ENCODE data around the gene GMPR.

DNA sequence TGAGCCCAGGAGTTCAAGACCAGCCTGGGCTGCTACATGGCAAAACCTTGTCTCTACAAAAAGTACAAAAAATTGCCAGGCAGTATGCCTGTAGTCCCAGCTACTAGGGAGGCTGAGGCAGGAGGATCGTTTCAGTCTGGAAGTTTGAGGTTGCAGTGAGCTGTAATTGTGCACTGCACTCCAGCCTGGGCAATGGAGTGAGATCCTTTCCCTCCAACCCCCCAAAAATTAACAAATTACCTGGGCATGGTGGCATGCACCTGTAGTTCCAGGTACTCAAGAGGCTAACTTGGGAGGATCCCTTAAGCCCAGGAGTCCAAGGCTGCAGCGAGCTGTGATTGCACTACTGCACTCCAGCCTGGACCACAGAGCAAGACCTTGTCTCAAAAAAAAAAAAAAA, 29.4 kb upstream of the GMPR start:
- TF ChIP-seq, protein P1, sequence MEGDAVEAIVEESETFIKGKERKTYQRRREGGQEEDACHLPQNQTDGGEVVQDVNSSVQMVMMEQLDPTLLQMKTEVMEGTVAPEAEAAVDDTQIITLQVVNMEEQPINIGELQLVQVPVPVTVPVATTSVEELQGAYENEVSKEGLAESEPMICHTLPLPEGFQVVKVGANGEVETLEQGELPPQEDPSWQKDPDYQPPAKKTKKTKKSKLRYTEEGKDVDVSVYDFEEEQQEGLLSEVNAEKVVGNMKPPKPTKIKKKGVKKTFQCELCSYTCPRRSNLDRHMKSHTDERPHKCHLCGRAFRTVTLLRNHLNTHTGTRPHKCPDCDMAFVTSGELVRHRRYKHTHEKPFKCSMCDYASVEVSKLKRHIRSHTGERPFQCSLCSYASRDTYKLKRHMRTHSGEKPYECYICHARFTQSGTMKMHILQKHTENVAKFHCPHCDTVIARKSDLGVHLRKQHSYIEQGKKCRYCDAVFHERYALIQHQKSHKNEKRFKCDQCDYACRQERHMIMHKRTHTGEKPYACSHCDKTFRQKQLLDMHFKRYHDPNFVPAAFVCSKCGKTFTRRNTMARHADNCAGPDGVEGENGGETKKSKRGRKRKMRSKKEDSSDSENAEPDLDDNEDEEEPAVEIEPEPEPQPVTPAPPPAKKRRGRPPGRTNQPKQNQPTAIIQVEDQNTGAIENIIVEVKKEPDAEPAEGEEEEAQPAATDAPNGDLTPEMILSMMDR (IDR thresholded peaks at IDR 0.05), result no peak
- no peak for TF ChIP-seq POLR2A (IDR thresholded peaks at IDR 0.05)

All from esophagus squamous epithelium (tissue), 4 donors.